ENCODE data around the gene PLCXD3.

The PLCXD3 gene

GRCh38 chr5:41404757-41405156, 105.6 kb downstream of the PLCXD3 start:
- no peak for DNase-seq (ENCODE audit: low read depth)
- TF ChIP-seq CTCF (conservative IDR thresholded peaks at IDR 0.05; ENCODE audit: low read depth, low read length), result no peak
- no peak overlapping the region for H3K4me3 ChIP-seq (ENCODE audit: low read length)

GRCh38 chr5:41403846-41404245, 106.6 kb downstream of the PLCXD3 start:
- H3K4me3 ChIP-seq (ENCODE audit: low read length), result no peak overlapping the region
- no peak for DNase-seq (ENCODE audit: low read depth)
- TF ChIP-seq CTCF (conservative IDR thresholded peaks at IDR 0.05; ENCODE audit: low read depth, low read length), result no peak

- DNase-seq (ENCODE audit: low read depth), result no peak
- no peak for TF ChIP-seq CTCF (conservative IDR thresholded peaks at IDR 0.05; ENCODE audit: low read depth, low read length)
- no peak overlapping the region for H3K4me3 ChIP-seq (ENCODE audit: low read length)
These were observed 107.6 kb downstream of the PLCXD3 start for GRCh38 chr5:41402845-41403244.

GRCh38 chr5:41399839-41400238, 110.6 kb downstream of the PLCXD3 start:
- DNase-seq (ENCODE audit: low read depth), result no peak
- TF ChIP-seq CTCF (conservative IDR thresholded peaks at IDR 0.05; ENCODE audit: low read depth, low read length), result no peak
- no peak overlapping the region for H3K4me3 ChIP-seq (ENCODE audit: low read length)

GRCh38 chr5:41392016-41392415, 118.4 kb downstream of the PLCXD3 start:
- no peak for TF ChIP-seq CTCF (conservative IDR thresholded peaks at IDR 0.05; ENCODE audit: low read depth, low read length)
- DNase-seq (ENCODE audit: low read depth), result no peak
- H3K4me3 ChIP-seq (ENCODE audit: low read length), result no peak overlapping the region

- no peak overlapping the region for H3K4me3 ChIP-seq (ENCODE audit: low read length)
- TF ChIP-seq CTCF (conservative IDR thresholded peaks at IDR 0.05; ENCODE audit: low read depth, low read length), result no peak
- no peak for DNase-seq (ENCODE audit: low read depth)
These were observed 135.8 kb downstream of the PLCXD3 start for GRCh38 chr5:41374631-41375030.

- no peak for TF ChIP-seq CTCF (conservative IDR thresholded peaks at IDR 0.05; ENCODE audit: low read depth, low read length)
- H3K4me3 ChIP-seq (ENCODE audit: low read length), result no peak overlapping the region
- DNase-seq (ENCODE audit: low read depth), result no peak
These were observed 137.2 kb downstream of the PLCXD3 start for GRCh38 chr5:41373230-41373629.
